ENCODE data around the gene PPP1R3D.

Gene PPP1R3D

GRCh38 chr20:59948828-59949720, 9.0 kb upstream of the PPP1R3D start:
- DNase-seq (ENCODE audit: low read depth in 3 of 3), result no peak

DNA sequence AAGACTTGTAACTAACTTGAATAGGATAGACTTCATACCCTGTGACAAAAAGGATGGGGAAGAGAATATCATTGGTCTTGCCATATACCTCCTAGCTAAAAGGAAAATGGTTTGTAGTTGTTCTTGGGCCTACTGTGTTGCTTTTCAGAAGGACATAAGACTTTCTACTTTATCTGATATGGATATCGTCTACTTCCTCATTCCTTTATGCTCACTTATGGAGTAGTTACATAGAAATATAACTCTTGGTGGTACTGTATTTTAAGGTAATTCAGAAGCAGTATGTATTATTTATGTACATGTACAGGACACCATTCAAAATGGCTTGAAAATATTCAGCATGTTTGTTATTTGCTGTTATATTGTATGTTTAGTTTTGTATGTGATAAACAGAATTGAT, 8.1 kb upstream of the PPP1R3D start:
- DNase-seq (ENCODE audit: low read depth in 3 of 3), result no peak

DNA sequence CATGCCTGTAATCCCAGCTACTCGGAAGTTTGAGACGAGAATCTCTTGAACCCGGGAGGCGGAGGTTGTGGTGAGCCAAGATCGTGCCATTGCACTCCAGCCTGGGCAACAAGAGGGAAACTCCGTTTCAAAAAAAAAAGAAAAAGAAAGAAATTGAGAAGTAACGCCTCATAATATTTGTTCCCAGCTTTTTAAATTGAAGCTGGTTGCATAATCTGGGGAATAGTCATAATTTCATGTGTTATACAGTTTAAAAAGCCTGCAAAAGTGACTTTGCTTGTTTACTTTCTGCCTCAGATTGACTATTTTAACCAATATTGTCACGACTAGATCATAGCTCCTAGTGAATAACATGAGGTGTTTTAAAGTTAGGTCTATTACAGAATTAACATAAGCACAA, 7.3 kb upstream of the PPP1R3D start:
- DNase-seq (ENCODE audit: low read depth in 3 of 3), result no peak

DNA sequence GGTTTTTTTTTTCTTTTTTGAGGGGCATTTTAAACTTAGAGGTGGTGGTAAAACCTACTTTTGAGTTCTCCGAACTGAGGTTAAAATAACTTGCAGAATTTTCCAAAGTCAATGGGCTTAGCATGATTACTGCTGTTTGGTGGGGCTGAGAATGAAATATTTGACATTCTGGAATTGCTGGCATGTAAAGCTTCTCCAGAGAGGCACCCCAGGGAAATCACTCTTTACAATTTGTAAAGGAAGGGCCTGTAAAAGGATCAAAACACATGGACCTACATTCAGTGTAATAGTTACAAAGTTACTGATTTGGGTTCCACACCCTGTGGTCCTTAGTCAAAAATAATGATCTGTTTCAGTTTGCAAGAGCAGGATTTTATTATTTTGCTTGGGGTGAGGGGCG, 5.6 kb upstream of the PPP1R3D start:
- DNase-seq (ENCODE audit: low read depth in 3 of 3), result no peak

DNA sequence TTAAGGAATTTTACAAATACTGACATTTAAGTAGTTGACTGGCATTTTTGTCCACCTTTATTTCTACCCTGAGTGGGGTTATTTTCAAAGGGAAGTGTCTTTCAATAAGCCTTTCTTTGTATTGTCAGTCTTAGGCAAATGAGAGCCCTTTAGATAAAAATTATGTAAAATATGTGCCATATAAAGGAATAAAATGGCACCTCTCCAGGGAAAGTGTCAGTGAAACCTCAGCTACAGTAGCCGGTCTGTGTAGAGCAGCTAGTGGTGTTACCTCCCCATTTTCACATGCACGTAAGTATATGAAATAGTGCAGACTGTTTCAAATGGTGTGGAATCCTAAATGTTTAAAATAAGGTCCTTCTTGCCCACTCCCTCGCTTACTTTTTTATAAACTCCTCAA, 5.1 kb upstream of the PPP1R3D start:
- DNase-seq (ENCODE audit: low read depth in 3 of 3), result no peak

DNA sequence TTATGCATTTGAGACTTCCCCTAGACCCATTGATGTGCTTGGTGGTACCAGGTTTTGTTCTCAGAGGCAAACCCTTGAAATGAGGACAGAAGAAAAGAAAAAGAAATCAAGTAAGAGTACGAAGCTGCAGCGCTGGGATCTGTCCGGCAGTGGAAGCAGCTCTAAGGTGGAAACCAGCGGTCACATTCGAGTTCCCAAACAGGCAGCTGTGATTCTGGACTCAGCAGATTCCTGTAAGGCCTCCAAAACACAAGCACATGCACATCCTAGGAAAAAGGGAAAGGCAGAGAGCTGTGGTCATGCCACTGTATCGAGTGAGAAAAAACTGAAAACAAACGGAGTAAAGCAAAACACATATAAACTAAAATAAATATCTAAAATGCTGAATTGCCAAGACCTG, 4.6 kb upstream of the PPP1R3D start:
- DNase-seq (ENCODE audit: low read depth in 3 of 3), result no peak

DNA sequence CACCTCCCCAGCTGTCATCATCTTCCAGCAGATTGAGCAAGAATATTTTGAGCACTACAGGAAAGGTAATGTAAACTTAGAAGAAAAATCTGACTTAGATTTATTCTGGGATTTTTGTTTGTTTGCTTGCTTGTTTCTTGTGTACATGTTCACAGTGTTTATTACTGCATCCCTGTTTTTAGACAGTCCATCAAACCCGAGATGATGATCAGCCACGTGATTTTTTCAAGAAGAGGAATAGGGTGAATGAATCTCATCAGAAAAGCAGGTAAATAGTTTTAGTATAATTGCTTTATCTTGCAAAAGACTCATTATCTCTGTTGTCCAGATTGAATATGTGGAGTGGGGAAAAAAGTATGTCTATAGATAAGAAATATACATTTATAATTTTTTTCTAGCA, 2.1 kb upstream of the PPP1R3D start:
- DNase-seq (ENCODE audit: low read depth in 3 of 3), result no peak

- no peak for DNase-seq (ENCODE audit: low read depth in 3 of 3)
Observed at GRCh38 chr20:59940956-59941294, 820 bp upstream of the PPP1R3D start.

DNA sequence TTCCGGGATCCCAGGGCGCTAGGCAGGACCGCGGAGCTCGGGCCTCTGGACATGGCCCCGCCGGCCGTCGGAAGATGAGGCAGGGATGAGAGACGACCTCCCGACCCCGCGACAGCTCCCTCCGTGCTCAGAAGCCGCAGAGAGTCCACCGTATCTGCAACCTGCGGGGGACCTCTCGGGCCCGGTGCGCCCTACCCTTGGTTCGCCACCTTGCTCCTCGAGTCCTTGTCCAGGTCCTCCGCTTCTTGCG, 301 bp downstream of the PPP1R3D start:
- no peak for DNase-seq (ENCODE audit: low read depth in 3 of 3)

GRCh38 chr20:59939052-59939878, 840 bp downstream of the PPP1R3D start:
- no peak for DNase-seq (ENCODE audit: low read depth in 3 of 3)

DNA sequence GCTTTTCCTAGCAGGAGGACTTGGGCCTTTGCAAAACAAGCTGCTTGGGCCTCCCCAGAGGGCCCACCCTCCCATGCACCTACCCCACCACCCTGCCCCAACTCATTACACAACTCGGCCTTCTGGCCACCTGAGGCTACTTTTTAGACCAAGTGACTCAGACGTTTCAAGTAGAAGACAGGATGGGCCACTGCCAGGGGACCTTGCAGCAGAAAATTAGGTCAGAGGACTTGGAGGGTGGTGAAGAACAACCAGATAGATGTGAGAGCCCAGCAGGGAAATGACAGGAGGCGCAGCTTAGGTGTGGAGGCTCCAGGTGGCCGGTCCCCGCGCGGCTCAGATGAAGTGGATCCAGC, 1.4 kb downstream of the PPP1R3D start:
- DNase-seq (ENCODE audit: low read depth in 3 of 3), result no peak

- DNase-seq (ENCODE audit: low read depth in 3 of 3), result no peak
Observed at GRCh38 chr20:59938221-59938620, 1.9 kb downstream of the PPP1R3D start.

DNA sequence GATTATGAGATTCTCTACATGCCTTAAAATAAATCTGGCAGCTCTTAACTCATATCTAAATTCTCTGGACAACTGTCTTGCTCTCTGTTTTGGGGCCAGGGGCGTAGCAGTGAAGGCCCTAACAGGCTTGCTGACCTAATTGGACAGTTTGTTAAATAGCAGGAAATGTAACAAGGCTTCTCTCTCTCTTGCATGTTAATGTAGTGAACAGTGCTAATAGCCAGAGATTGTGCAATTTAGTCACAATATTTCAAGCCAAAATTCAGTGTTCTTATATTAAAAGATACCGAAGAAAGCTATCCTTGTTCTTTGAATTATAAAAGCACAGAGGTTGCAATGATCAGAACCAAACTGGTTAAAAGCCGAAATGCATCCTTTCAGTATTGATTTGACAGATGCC, 3.0 kb downstream of the PPP1R3D start:
- no peak for DNase-seq (ENCODE audit: low read depth in 3 of 3)

DNA sequence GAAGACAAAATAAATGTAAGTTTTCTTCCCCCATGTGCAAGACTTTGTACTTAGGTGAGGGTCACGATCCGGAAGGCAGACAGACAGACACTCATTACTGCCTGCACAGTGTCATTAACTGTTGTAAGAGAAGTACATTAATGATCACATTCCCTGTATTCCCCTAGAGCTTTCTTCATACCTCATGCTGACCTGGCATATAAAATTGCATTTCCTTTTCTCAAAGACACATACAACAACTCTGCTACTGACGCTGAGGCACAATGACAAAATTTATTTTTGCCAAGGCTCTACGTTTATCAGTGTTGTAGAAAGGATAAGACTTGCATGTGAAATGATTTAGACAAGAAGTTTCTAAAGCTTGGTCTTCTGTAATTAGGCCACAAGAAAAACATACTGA, 3.7 kb downstream of the PPP1R3D start:
- DNase-seq (ENCODE audit: low read depth in 3 of 3), result no peak

- no peak for DNase-seq (ENCODE audit: low read depth in 3 of 3)
Observed at GRCh38 chr20:59935457-59936185, 4.5 kb downstream of the PPP1R3D start.

GRCh38 chr20:59933849-59934585, 6.1 kb downstream of the PPP1R3D start:
- peak; percentile 52 to 70 (median 63) for DNase-seq (ENCODE audit: low read depth in 3 of 3)

DNA sequence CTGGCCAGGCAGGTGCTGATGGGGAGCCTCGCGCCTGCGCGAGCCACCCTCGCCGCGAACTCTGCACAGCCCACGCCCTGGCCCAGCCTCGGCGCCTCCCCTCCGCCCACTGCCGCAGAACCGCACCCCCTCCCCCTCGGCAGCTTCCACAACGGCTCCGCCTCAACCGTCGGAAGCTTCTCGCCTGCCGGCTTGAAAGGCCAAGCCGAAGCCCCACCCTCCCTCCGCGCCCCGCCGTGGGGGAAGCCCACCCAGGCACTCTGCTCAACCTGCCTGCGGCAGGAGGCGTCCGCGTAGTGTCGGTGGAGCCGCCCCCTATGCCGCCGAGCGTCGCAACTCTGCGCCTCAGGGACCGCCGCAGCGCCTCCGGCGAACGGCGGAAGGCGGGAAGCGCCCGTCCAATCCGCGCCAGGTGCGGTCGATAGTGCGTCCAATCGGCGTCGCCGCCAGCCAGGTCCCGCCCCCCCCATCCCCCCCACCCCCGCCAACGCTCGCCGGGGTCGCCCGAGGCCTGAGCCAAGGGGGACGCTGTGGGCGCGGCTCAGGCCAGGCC, 6.7 kb downstream of the PPP1R3D start, which contains the start of gene SYCP2:
Gene SYCP2, minus strand, starts transcription at position 342 of the 553 bp plus-strand sequence. CDS start 11,224 bp downstream, outside the sequence.
- peak in 2 of 3 donors; percentile 26 to 27 for DNase-seq (ENCODE audit: low read depth in 3 of 3)

GRCh38 chr20:59932616-59933295, 7.3 kb downstream of the PPP1R3D start:
- DNase-seq (ENCODE audit: low read depth in 3 of 3), result no peak

- no peak for DNase-seq (ENCODE audit: low read depth in 3 of 3)
Observed at GRCh38 chr20:59931511-59932312, 8.4 kb downstream of the PPP1R3D start.

- DNase-seq (ENCODE audit: low read depth in 3 of 3), result no peak
Observed at GRCh38 chr20:59925899-59926298, 14.2 kb downstream of the PPP1R3D start.

Measured in stimulated activated CD4-positive, alpha-beta T cell treated with anti-CD3 and anti-CD28 coated beads, TNF-alpha, amount 100 ng/mL, for 48 hours (primary cell).